GM12865 (cell line): ENCODE results near the gene LCLAT1.

Experiments used
- DNase-seq: peaks from one replicate; pipeline ENCODE4 v3.0.0; 2010; ENCODE audit warnings: low read depth
- H3K4me3 ChIP-seq: 2 replicates; pipeline ENCODE4 v1.5.1; 2011; ENCODE audit warnings: mild to moderate bottlenecking, low read depth, low read length, control low read depth
- TF ChIP-seq, protein P1 (sequence below): IDR thresholded peaks from 2 replicates; pipeline ENCODE4 v1.5.1; 2011; ENCODE audit warnings: low read length, control low read depth, low read depth, inconsistent platforms; ENCODE audit not compliant: insufficient read depth; ENCODE audit errors: missing control alignments

LCLAT1 gene

DNA sequence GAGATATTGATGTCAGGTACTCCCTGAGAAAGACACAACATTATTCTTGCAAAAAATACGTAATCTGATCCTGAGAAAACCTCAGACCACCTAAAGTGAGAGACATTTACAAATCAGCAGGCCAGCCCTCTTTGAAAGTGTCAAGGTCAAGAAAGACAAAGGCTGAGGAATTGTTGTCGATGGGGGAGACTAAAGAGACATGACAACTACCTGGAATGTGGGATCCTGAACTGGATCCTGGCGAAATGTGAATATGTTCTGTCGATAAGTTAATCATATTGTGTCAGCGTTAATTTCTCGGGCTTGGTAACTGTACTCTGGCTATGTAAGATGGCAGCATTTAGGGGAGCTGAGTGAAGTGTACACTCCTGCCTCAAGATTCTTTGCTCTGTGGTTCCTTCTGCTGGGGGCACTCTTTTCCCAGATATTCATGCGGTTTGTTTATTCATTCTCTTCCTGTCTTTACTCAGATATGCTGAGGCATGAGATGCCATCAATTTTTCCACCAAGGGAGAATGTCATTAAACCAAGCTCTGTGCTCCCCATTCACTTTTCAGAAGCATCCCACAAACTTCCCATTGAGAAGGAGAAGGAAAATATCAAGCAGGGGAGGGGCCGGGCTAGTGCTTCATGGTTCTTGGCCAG is 205.3 kb downstream of the LCLAT1 start:
- no peak overlapping the region for H3K4me3 ChIP-seq
- no peak for DNase-seq
- TF ChIP-seq, protein P1, sequence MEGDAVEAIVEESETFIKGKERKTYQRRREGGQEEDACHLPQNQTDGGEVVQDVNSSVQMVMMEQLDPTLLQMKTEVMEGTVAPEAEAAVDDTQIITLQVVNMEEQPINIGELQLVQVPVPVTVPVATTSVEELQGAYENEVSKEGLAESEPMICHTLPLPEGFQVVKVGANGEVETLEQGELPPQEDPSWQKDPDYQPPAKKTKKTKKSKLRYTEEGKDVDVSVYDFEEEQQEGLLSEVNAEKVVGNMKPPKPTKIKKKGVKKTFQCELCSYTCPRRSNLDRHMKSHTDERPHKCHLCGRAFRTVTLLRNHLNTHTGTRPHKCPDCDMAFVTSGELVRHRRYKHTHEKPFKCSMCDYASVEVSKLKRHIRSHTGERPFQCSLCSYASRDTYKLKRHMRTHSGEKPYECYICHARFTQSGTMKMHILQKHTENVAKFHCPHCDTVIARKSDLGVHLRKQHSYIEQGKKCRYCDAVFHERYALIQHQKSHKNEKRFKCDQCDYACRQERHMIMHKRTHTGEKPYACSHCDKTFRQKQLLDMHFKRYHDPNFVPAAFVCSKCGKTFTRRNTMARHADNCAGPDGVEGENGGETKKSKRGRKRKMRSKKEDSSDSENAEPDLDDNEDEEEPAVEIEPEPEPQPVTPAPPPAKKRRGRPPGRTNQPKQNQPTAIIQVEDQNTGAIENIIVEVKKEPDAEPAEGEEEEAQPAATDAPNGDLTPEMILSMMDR = no peak

DNA sequence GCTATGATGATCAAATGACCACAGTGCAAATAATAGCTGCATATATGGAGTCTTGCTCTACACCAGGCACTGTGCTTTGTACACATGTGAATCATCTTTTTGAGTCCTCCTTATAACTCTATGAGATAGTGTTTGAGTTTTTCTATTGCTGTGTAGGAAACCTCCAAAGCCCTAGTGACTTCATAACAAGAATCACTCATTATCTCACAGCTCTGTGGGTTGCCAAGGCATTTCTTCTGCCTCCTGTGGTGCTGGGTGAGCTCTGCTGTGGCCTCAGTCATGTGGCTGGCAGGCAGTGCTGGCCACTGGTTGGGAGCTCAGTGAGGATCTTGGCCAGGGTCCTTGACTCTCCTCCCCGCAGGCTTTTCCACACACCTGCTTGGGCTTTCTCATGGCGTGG is 206.8 kb downstream of the LCLAT1 start:
- TF ChIP-seq, protein P1 = no peak
- DNase-seq = no peak
- H3K4me3 ChIP-seq = no peak overlapping the region

DNA sequence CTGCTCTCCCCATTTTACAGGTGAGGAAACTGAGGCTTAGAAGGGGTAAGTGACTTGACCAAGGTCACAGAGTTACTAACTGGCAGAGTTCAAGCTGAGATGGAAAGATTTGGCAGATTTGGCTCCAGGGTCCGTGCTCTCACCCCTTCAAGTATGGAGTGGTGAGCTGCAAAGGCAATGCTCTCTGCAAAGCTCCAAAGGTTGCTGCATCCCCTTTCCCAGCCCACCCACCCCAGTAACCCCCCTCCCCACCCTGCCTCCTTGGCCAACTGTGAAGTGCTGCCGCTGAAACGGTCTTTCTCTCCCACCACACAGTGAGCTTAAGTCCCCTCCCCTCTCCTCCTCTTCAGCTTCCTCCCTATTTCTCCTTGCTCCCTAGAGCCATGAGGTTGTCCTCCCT is 207.4 kb downstream of the LCLAT1 start:
- DNase-seq = no peak
- no peak overlapping the region for H3K4me3 ChIP-seq
- TF ChIP-seq, protein P1 = no peak

DNA sequence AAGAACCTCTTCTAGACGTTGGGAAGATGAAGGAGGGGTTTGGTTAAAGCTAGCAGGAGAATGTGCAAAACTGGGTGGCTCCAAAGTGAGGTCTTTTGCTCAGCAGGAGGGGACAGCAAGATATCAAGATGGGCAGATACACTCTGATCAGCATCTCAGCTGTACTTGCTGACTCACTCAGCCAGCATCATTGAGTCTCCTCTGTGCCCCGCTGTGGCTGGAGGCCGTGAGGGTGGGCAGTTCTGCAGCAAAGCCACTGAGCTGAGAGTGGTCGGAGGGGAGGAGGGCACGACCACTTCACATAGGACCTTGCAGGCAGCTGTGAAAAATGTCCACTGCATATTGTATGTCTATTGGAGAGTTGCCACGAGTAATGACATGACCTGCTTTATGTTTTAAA is 208.2 kb downstream of the LCLAT1 start:
- TF ChIP-seq, protein P1 = no peak
- no peak for DNase-seq

DNA sequence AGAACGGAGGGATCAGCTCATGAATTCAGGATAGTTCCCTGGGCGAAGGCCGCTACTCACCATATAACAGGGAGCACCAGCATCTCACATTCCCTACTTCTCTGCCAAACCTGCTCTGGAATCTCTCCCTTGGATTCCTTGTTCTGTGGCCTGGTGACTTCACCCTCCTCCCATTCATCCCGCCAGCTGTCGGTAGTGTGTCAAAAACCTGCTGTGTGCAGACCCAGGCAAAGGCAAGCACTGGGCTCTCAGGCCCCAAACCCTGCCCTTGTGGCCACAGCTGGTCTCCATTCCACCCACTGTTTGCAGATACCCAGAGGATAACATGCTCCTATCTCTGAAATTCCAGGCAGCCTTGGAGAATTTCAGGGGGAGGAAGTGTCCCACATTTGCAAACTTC is 208.6 kb downstream of the LCLAT1 start:
- no peak overlapping the region for H3K4me3 ChIP-seq
- DNase-seq = no peak
- TF ChIP-seq, protein P1 = no peak

More for the DNA sequence above, 208.2 kb downstream of the LCLAT1 start:
- H3K4me3 ChIP-seq = no peak overlapping the region

DNA sequence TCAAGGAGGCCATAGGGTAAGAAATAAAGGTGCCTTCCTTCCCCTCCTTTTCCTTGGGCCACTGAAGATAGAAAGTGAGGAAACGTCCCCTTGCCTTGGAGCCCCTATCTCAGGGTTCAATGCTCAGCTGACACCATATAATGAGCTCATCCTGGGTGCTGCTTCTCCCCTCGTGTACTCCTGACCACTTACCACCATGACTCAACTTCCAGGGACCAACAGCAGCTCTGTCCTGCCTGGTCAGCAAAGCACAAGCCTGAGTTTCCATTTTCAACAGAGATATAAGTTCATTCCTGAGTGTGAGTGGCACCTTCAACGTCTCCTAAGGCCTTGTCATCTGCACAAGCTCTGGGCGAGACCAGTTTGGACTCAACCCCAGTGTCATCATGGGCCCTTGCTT is 209.0 kb downstream of the LCLAT1 start:
- DNase-seq = no peak
- TF ChIP-seq, protein P1 = no peak
- H3K4me3 ChIP-seq = no peak overlapping the region
